ENCODE measurements around the gene CLECL1. TPM values are rescaled to one million over a fixed set of nuclear protein-coding genes. Genes with fewer than 3 reads are reported as not detected.

CLECL1 gene
- total and polyA plus RNA-seq, 9 of the 15 experiments (the other 6 are each of a cell fraction or from before 2014, with no cell fraction given) = 0.13 to 0.25 TPM; not detected in 7

GRCh38 chr12:9760120-9760519 lies 27.2 kb upstream of the CLECL1 start (continued):
- TF ChIP-seq GTF3C2 (IDR thresholded peaks at IDR 0.05; ENCODE audit: borderline replicate concordance, extremely low read depth, insufficient read length) (no peak), TCF3 (CRISPR knock-in tag; IDR thresholded peaks at IDR 0.05) (no peak), CREB1 (IDR thresholded peaks at IDR 0.05) (no peak), CREB1 (CRISPR knock-in tag; IDR thresholded peaks at IDR 0.05) (no peak), BRD9 (IDR thresholded peaks at IDR 0.05; ENCODE audit: low read depth, partially characterized antibody) (no peak), MXI1 (IDR thresholded peaks at IDR 0.05; ENCODE audit: low read depth, low read length) (no peak), SP2 (IDR thresholded peaks at IDR 0.05; ENCODE audit: extremely low read depth, low read depth, low read length, poor library complexity, severe bottlenecking) (no peak), GTF2E2 (tag; IDR thresholded peaks at IDR 0.05) (0 out of 2 replicates have a peak, but pooled peaks have one; percentile 0), PCBP2 (IDR thresholded peaks at IDR 0.05; ENCODE audit: low read depth, low read length, poor library complexity, severe bottlenecking) (no peak), CHD1 (IDR thresholded peaks at IDR 0.05; ENCODE audit: low read length) (peak; percentile 72)
